ENCODE measurements around the gene ACSS3. TPM values are rescaled to one million over a fixed set of nuclear protein-coding genes. Genes with fewer than 3 reads are reported as not detected.
A peak's percentile ranks its signal among the peaks of the same experiment; 100 is the strongest.

ACSS3 gene, protein sequence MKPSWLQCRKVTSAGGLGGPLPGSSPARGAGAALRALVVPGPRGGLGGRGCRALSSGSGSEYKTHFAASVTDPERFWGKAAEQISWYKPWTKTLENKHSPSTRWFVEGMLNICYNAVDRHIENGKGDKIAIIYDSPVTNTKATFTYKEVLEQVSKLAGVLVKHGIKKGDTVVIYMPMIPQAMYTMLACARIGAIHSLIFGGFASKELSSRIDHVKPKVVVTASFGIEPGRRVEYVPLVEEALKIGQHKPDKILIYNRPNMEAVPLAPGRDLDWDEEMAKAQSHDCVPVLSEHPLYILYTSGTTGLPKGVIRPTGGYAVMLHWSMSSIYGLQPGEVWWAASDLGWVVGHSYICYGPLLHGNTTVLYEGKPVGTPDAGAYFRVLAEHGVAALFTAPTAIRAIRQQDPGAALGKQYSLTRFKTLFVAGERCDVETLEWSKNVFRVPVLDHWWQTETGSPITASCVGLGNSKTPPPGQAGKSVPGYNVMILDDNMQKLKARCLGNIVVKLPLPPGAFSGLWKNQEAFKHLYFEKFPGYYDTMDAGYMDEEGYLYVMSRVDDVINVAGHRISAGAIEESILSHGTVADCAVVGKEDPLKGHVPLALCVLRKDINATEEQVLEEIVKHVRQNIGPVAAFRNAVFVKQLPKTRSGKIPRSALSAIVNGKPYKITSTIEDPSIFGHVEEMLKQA
- polyA plus RNA-seq (0.08 to 0.30 TPM (median 0.17 TPM) in 3 replicates), polyA minus RNA-seq (0.16 to 1.8 TPM (median 0.20 TPM) in 3 replicates)
- 0.11 TPM for polyA plus RNA-seq (2011; ENCODE audit: low read depth)
- polyA plus RNA-seq (2011; cell fraction: cytosol; rRNA removed), result 0.19 and 0.39 TPM in 2 replicates
- polyA plus RNA-seq (2011; cell fraction: nucleus; rRNA removed), result 0.27 and 0.60 TPM in 2 replicates
- 0.22 TPM in 1 of 2 replicates, not detected in the other for polyA plus RNA-seq (2012; ENCODE audit: low replicate concordance)
- not detected for polyA minus RNA-seq (2011; cell fraction: cytosol; rRNA and poly(A)+ RNA removed)
- 0.63 and 1.2 TPM in 2 replicates for polyA minus RNA-seq (2011; cell fraction: nucleus; rRNA and poly(A)+ RNA removed)

DNA sequence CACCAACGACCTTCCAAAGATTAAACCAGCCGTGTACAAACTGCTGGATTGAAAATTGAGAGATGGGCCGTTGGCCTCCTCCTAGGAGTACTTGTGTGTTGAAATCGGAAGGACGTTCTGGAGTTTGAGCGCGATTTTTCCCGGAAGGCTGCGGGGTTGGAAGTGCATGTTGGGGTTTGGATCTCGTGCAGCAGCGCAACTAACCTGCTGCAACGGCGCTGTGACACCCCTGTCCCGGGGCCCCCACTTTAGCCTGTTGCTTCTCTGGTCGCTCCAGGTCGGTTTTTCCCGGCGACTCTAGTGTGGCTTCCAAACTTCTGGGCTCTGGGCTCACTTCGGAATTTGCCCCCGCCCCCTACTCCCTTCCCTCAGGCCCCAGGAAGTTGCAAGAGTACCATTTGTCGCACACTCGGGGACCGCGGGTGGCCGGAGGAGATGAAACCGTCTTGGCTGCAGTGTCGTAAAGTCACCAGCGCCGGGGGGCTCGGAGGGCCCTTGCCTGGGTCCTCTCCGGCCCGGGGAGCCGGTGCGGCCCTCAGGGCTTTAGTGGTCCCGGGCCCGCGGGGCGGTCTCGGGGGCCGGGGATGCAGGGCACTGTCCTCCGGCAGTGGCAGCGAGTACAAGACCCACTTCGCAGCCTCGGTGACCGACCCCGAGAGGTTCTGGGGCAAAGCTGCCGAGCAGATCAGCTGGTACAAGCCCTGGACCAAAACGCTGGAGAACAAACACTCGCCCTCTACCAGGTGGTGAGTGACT is at the start of gene ACSS3:
Gene ACSS3, plus strand, starts transcription at position 394 of the 756 bp plus-strand sequence. Its CDS starts 42 bp downstream, at position 436.
- H3K9ac ChIP-seq (ENCODE audit: control insufficient read depth, extremely low read depth, insufficient read depth, low read length), result no peak within 1 kb of the TSS
- H3K9me1 ChIP-seq (ENCODE audit: control insufficient read depth, extremely low read depth, insufficient read depth, low read length), result no peaks in the 10 kb centered on the region
- H3K27ac ChIP-seq (ENCODE audit: control insufficient read depth, insufficient read depth, low read length), result no peak within 1 kb of the TSS
- H3K27me3 ChIP-seq (ENCODE audit: control insufficient read depth, extremely low read depth, insufficient read depth, low read length), result peaks cover 12% of the 10 kb centered on the region
- H3K9me3 ChIP-seq (ENCODE audit: control insufficient read depth, low read depth, low read length), result no peaks in the 10 kb centered on the region
- no peak for TF ChIP-seq EZH2 (IDR thresholded peaks at IDR 0.05; ENCODE audit: low read length)
- TF ChIP-seq, protein P1, sequence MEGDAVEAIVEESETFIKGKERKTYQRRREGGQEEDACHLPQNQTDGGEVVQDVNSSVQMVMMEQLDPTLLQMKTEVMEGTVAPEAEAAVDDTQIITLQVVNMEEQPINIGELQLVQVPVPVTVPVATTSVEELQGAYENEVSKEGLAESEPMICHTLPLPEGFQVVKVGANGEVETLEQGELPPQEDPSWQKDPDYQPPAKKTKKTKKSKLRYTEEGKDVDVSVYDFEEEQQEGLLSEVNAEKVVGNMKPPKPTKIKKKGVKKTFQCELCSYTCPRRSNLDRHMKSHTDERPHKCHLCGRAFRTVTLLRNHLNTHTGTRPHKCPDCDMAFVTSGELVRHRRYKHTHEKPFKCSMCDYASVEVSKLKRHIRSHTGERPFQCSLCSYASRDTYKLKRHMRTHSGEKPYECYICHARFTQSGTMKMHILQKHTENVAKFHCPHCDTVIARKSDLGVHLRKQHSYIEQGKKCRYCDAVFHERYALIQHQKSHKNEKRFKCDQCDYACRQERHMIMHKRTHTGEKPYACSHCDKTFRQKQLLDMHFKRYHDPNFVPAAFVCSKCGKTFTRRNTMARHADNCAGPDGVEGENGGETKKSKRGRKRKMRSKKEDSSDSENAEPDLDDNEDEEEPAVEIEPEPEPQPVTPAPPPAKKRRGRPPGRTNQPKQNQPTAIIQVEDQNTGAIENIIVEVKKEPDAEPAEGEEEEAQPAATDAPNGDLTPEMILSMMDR (optimal IDR thresholded peaks at IDR 0.05 in 1 of 3, IDR thresholded peaks at IDR 0.05 in 1 of 3, conservative IDR thresholded peaks at IDR 0.05 in 1 of 3; ENCODE audit: extremely low read depth in 1 of 3, insufficient read depth in 2 of 3, low read length in 3 of 3), result no peak
- peak within 1 kb of the TSS in 1 of 3 experiments; percentile 19 for H3K4me3 ChIP-seq (ENCODE audit: control insufficient read depth in 2 of 3, extremely low read depth in 1 of 3, insufficient read depth in 2 of 3, low read depth in 1 of 3, low read length in 3 of 3)
- no peak for DNase-seq (ENCODE audit: low read depth, low spot score)
- H4K20me1 ChIP-seq (ENCODE audit: control insufficient read depth, extremely low read depth, insufficient read depth, low read length), result no peaks in the 10 kb centered on the region
- peak within 1 kb of the TSS; percentile 47 for H3K4me2 ChIP-seq (ENCODE audit: control insufficient read depth, extremely low read depth, insufficient read depth, low read depth, low read length)
- H3K4me1 ChIP-seq (ENCODE audit: control insufficient read depth, extremely low read depth, insufficient read depth, low read length), result peaks cover 10% of the 10 kb centered on the region
- H3K36me3 ChIP-seq (ENCODE audit: control insufficient read depth in 2 of 2, extremely low read depth in 1 of 2, insufficient read depth in 2 of 2, low read length in 2 of 2), result no peaks in the 10 kb centered on the region
- no peak for FAIRE-seq
- no peaks in the 10 kb centered on the region for H3K79me2 ChIP-seq (ENCODE audit: control insufficient read depth, insufficient read depth, low read length)
- peak within 1 kb of the TSS; percentile 52 for H2AFZ ChIP-seq (ENCODE audit: control insufficient read depth, low read length)
- dilution Hi-C loops (cut with MboI; ENCODE audit: extremely low pct_ligation_motif_present, low sequenced_read_pairs), result no loop called here

DNA sequence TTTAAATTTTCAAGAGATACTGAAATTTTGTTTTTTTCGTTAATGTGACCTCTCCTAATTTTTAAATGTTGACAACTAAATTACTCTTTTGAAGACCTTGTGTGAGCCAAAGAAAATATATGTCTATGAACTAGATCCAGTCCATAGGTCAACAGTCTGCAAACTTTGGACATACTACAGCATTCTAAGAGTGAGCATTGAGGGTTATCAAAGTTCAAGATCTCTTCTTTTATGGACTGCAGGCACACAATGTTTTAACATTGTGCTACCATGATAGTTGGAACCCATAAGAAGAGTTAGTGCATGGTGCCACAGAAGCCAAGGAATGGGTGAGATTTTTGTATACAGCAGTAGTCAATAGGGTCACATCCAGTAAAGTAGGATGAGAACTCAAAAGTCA is 43.0 kb upstream of the ACSS3 start:
- Histone ChIP-seq H3K9ac (ENCODE audit: control insufficient read depth, extremely low read depth, insufficient read depth, low read length) (no peak overlapping the region), H3K4me1 (ENCODE audit: control insufficient read depth, extremely low read depth, insufficient read depth, low read length) (no peaks in the 10 kb centered on the region), H2AFZ (ENCODE audit: control insufficient read depth, low read length) (no peak overlapping the region), H3K4me2 (ENCODE audit: control insufficient read depth, extremely low read depth, insufficient read depth, low read depth, low read length) (no peak overlapping the region), H3K4me3 (ENCODE audit: control insufficient read depth in 2 of 3, extremely low read depth in 1 of 3, insufficient read depth in 2 of 3, low read depth in 1 of 3, low read length in 3 of 3) (no peak overlapping the region), H3K36me3 (ENCODE audit: control insufficient read depth in 2 of 2, extremely low read depth in 1 of 2, insufficient read depth in 2 of 2, low read length in 2 of 2) (no peaks in the 10 kb centered on the region), H3K27me3 (ENCODE audit: control insufficient read depth, extremely low read depth, insufficient read depth, low read length) (no peaks in the 10 kb centered on the region), H4K20me1 (ENCODE audit: control insufficient read depth, extremely low read depth, insufficient read depth, low read length) (no peaks in the 10 kb centered on the region), H3K27ac (ENCODE audit: control insufficient read depth, insufficient read depth, low read length) (no peak overlapping the region), H3K79me2 (ENCODE audit: control insufficient read depth, insufficient read depth, low read length) (no peaks in the 10 kb centered on the region), H3K9me1 (ENCODE audit: control insufficient read depth, extremely low read depth, insufficient read depth, low read length) (no peaks in the 10 kb centered on the region), H3K9me3 (ENCODE audit: control insufficient read depth, low read depth, low read length) (no peaks in the 10 kb centered on the region)
- TF ChIP-seq EZH2 (IDR thresholded peaks at IDR 0.05; ENCODE audit: low read length), result no peak
- TF ChIP-seq, protein P1 (optimal IDR thresholded peaks at IDR 0.05 in 1 of 3, IDR thresholded peaks at IDR 0.05 in 1 of 3, conservative IDR thresholded peaks at IDR 0.05 in 1 of 3; ENCODE audit: extremely low read depth in 1 of 3, insufficient read depth in 2 of 3, low read length in 3 of 3), result no peak
- FAIRE-seq (no peak), DNase-seq (ENCODE audit: low read depth, low spot score) (no peak)
- dilution Hi-C loops (cut with MboI; ENCODE audit: extremely low pct_ligation_motif_present, low sequenced_read_pairs), result no loop called here

Measured in keratinocyte (primary cell).